GM12891 (cell line): ENCODE results near the gene NPC1L1.

Experiments
- DNase-seq: peaks from one replicate; pipeline ENCODE4 v3.0.0; 2011; ENCODE audit warnings: low spot score; ENCODE audit not compliant: insufficient read length
- FAIRE-seq: peaks from 2 replicates; lab custom pipeline; 2011; peaks lifted over from hg19 to GRCh38; lab: Jason Lieb, UNC
- PAX5 ChIP-seq: IDR thresholded peaks from 2 replicates; pipeline ENCODE4 v1.6.1; 2011; ENCODE audit warnings: low read length, moderate library complexity, mild to moderate bottlenecking; ENCODE audit not compliant: insufficient read depth, severe bottlenecking
- POLR2A ChIP-seq: IDR thresholded peaks from 2 replicates; pipeline ENCODE4 v1.6.1; 2011; ENCODE audit warnings: low read depth, low read length, control low read depth
- POLR2AphosphoS5 ChIP-seq: IDR thresholded peaks from 2 replicates; pipeline ENCODE4 v1.6.1; 2011; ENCODE audit warnings: low read depth, low read length, control low read depth
- POU2F2 ChIP-seq: IDR thresholded peaks from 2 replicates; pipeline ENCODE4 v1.6.1; 2011; ENCODE audit warnings: low read depth, mild to moderate bottlenecking, control low read depth, low read length, moderate library complexity
- SPI1 ChIP-seq: IDR thresholded peaks from 2 replicates; pipeline ENCODE4 v1.6.1; 2011; ENCODE audit warnings: low read depth, low read length, control low read depth
- TAF1 ChIP-seq: IDR thresholded peaks from 2 replicates; pipeline ENCODE4 v1.6.1; 2011; ENCODE audit warnings: low read depth, low read length, control low read depth

NPC1L1 gene

GRCh38 chr7:44477063-44477830 is 63.9 kb downstream of the NPC1L1 start:
- peak; percentile 95 for FAIRE-seq
- TF ChIP-seq POLR2A (no peak), PAX5 (no peak), POLR2AphosphoS5 (0 out of 2 replicates have a peak, but pooled peaks have one; percentile 5), POU2F2 (no peak), TAF1 (no peak)
- no peak for DNase-seq

GRCh38 chr7:44476313-44476712 is 64.8 kb downstream of the NPC1L1 start:
- DNase-seq (no peak), FAIRE-seq (no peak)
- TF ChIP-seq PAX5 (no peak), POLR2A (no peak), POLR2AphosphoS5 (no peak), TAF1 (no peak)

GRCh38 chr7:44473295-44473694 is 67.8 kb downstream of the NPC1L1 start:
- no peak for FAIRE-seq
- DNase-seq, result no peak
- TF ChIP-seq POU2F2 (no peak), TAF1 (no peak), SPI1 (no peak), PAX5 (no peak), POLR2A (no peak), POLR2AphosphoS5 (no peak)

- FAIRE-seq, result no peak
- TF ChIP-seq POLR2AphosphoS5 (no peak), PAX5 (no peak), POLR2A (no peak), POU2F2 (no peak), SPI1 (no peak), TAF1 (no peak)
- no peak for DNase-seq
These were observed 68.3 kb downstream of the NPC1L1 start for GRCh38 chr7:44472843-44473242.

- FAIRE-seq (no peak), DNase-seq (no peak)
- TF ChIP-seq PAX5, result no peak
- no peak for TF ChIP-seq POLR2AphosphoS5
- TF ChIP-seq SPI1, result no peak
- TF ChIP-seq POLR2A, result no peak
- no peak for TF ChIP-seq TAF1
- TF ChIP-seq POU2F2, result no peak
These were observed 69.3 kb downstream of the NPC1L1 start for GRCh38 chr7:44471850-44472249.

- FAIRE-seq (no peak), DNase-seq (no peak)
- no peak for TF ChIP-seq POLR2AphosphoS5
These were observed 69.7 kb downstream of the NPC1L1 start for GRCh38 chr7:44471436-44471835.

GRCh38 chr7:44470628-44471245 is 70.4 kb downstream of the NPC1L1 start:
- no peak for TF ChIP-seq POU2F2
- TF ChIP-seq POLR2A, result no peak
- no peak for TF ChIP-seq PAX5
- TF ChIP-seq TAF1, result no peak
- TF ChIP-seq POLR2AphosphoS5, result no peak
- no peak for TF ChIP-seq SPI1
- DNase-seq (no peak), FAIRE-seq (no peak)

- DNase-seq (no peak), FAIRE-seq (no peak)
- TF ChIP-seq PAX5 (no peak), POLR2A (no peak), POLR2AphosphoS5 (no peak), TAF1 (no peak), SPI1 (no peak), POU2F2 (no peak)
These were observed 71.0 kb downstream of the NPC1L1 start for GRCh38 chr7:44470135-44470479.

GRCh38 chr7:44469461-44470134 is 71.5 kb downstream of the NPC1L1 start:
- DNase-seq, result no peak
- TF ChIP-seq POU2F2 (no peak), POLR2AphosphoS5 (no peak), TAF1 (no peak), PAX5 (no peak), POLR2A (no peak), SPI1 (no peak)
- peak; percentile 23 for FAIRE-seq

GRCh38 chr7:44467217-44467548 is 73.9 kb downstream of the NPC1L1 start:
- FAIRE-seq (no peak), DNase-seq (no peak)
- TF ChIP-seq TAF1 (no peak), POU2F2 (no peak), PAX5 (no peak), SPI1 (no peak), POLR2AphosphoS5 (no peak), POLR2A (no peak)
